Caco-2 (cell line): Measurements from ENCODE around the gene TANGO2. TPM values are rescaled to one million over a fixed set of nuclear protein-coding genes. Genes with fewer than 3 reads are reported as not detected.

ENCODE experiments used
- BruUV-seq: library from RNA; stranded (reverse); fragments of 400-500 nt; replicated peaks from 2 replicates; lab custom pipeline; 2021; lab: Mats Ljungman, UMichigan
- CTCF ChIA-PET: fragments of 300-600 bp; sonication (Branson Sonifier 250); formaldehyde crosslinking; loops from one replicate; lab custom pipeline; 2022; ENCODE audit warnings: antibody characterized with exemption; lab: Charles Lee
- POLR2A ChIA-PET: fragments of 300-600 bp; sonication (Branson Sonifier 250); formaldehyde crosslinking; loops from one replicate; lab custom pipeline; 2022; ENCODE audit warnings: antibody characterized with exemption; lab: Charles Lee
- DNase-seq, 2 experiments: peaks; one replicate each; pipeline versions ENCODE4 v3.0.0 to v3.0.0-alpha.2; 2020 to 2022
- H3K27me3 ChIP-seq: replicated peaks from 2 replicates; pipeline ENCODE4 v1.6.0; 2011; ENCODE audit warnings: low read length; ENCODE audit not compliant: control insufficient read depth, insufficient read depth
- H3K36me3 ChIP-seq: 2 replicates; pipeline ENCODE4 v1.5.1; 2011; ENCODE audit warnings: low read length; ENCODE audit not compliant: control insufficient read depth, insufficient read depth
- H3K4me1 ChIP-seq: fragments of 250-450 bp; sonication (Bioruptor Pico); 2 replicates; pipeline ENCODE4 v1.5.1; 2020; ENCODE audit warnings: mild to moderate bottlenecking
- H3K4me3 ChIP-seq: 2 replicates; pipeline ENCODE4 v1.5.1; 2011; ENCODE audit warnings: low read depth, mild to moderate bottlenecking, control low read depth, low read length
- H3K9me3 ChIP-seq: fragments of 250-450 bp; sonication (Bioruptor Pico); 2 replicates; pipeline ENCODE4 v1.5.1; 2020; ENCODE audit warnings: mild to moderate bottlenecking, moderate library complexity
- H3K27ac Mint-ChIP-seq: one replicate; pipeline ENCODE4 v1.8.0; 2022; ENCODE audit warnings: mixed read lengths; ENCODE audit not compliant: unreplicated experiment
- H3K27me3 Mint-ChIP-seq: one replicate; pipeline ENCODE4 v1.8.0; 2022; ENCODE audit warnings: mixed read lengths; ENCODE audit not compliant: insufficient read depth, unreplicated experiment
- H3K36me3 Mint-ChIP-seq: one replicate; pipeline ENCODE4 v1.8.0; 2022; ENCODE audit warnings: mild to moderate bottlenecking, mixed read lengths; ENCODE audit not compliant: insufficient read depth, unreplicated experiment
- H3K4me1 Mint-ChIP-seq: one replicate; pipeline ENCODE4 v1.8.0; 2022; ENCODE audit warnings: low read depth, mixed read lengths; ENCODE audit not compliant: unreplicated experiment
- H3K4me3 Mint-ChIP-seq: one replicate; pipeline ENCODE4 v1.8.0; 2022; ENCODE audit warnings: mild to moderate bottlenecking, moderate library complexity, mixed read lengths; ENCODE audit not compliant: unreplicated experiment
- H3K9me3 Mint-ChIP-seq: one replicate; pipeline ENCODE4 v1.8.0; 2022; ENCODE audit warnings: mixed read lengths; ENCODE audit not compliant: unreplicated experiment
- CTCF ChIP-seq, 2 experiments: fragments of 200-600 bp in 1 of 2; IDR thresholded peaks; 1 replicate in 1 of 2; 2 replicates in 1 of 2; pipeline versions ENCODE4 v1.5.1 to v1.8.0; 2011 to 2022; ENCODE audit warnings: antibody characterized with exemption in 1 of 2, control low read depth in 1 of 2, inconsistent platforms in 1 of 2, low read depth in 1 of 2, low read length in 1 of 2, mild to moderate bottlenecking in 1 of 2, moderate library complexity in 1 of 2; ENCODE audit not compliant: insufficient read depth in 1 of 2, severe bottlenecking in 1 of 2, unreplicated experiment in 1 of 2
- intact Hi-C: fragments of 100-400 bp; cut with micrococcal nuclease; formaldehyde crosslinking; loops from one replicate; pipeline ENCODE4 v1.10.0; 2022; ENCODE audit not compliant: unreplicated experiment
- total RNA-seq: library from RNA; stranded (reverse); gene quantifications from 2 replicates; pipeline ENCODE4 v1.2.3, GENCODE V29; 2022

TANGO2 gene
- total RNA-seq, 1 experiment from 2014 or later: 26.6 TPM

GRCh38 chr22:20102203-20102780 is 81.4 kb downstream of the TANGO2 start:
- Histone ChIP-seq H3K27me3 (no peaks in the 10 kb centered on the region), H3K9me3 (no peaks in the 10 kb centered on the region), H3K4me3 (no peak overlapping the region), H3K36me3 (peaks cover 16% of the 10 kb centered on the region), H3K4me1 (no peaks in the 10 kb centered on the region)
- no TSS peak for BruUV-seq
- Mint-ChIP-seq H3K9me3 (no peaks in the 10 kb centered on the region), H3K4me1 (no peaks in the 10 kb centered on the region), H3K4me3 (no peak overlapping the region), H3K27ac (no peak overlapping the region), H3K27me3 (no peaks in the 10 kb centered on the region), H3K36me3 (peaks cover 85% of the 10 kb centered on the region)
- CTCF ChIA-PET: interaction anchor here (0.8 kb wide), 1 partner anchor 13 kb away, joined by 3 read pairs; no protein-coding TSS in a partner anchor
- intact Hi-C loops: no loop called here
- POLR2A ChIA-PET: no interaction called here
- peak; percentile 11 to 34 for TF ChIP-seq CTCF (IDR thresholded peaks at IDR 0.05; ENCODE audit: insufficient read depth in 1 of 2, low read depth in 1 of 2, low read length in 1 of 2, severe bottlenecking in 1 of 2, unreplicated experiment in 1 of 2)
- DNase-seq: no peak

GRCh38 chr22:20105456-20106204 is 84.7 kb downstream of the TANGO2 start:
- peaks cover 85% of the 10 kb centered on the region for H3K36me3 Mint-ChIP-seq
- no peak overlapping the region for H3K4me3 Mint-ChIP-seq
- Histone ChIP-seq H3K4me3 (no peak overlapping the region), H3K9me3 (no peaks in the 10 kb centered on the region), H3K27me3 (no peaks in the 10 kb centered on the region), H3K4me1 (no peaks in the 10 kb centered on the region), H3K36me3 (peaks cover 15% of the 10 kb centered on the region)
- H3K4me1 Mint-ChIP-seq: no peaks in the 10 kb centered on the region
- no peak for TF ChIP-seq CTCF (IDR thresholded peaks at IDR 0.05; ENCODE audit: insufficient read depth in 1 of 2, low read depth in 1 of 2, low read length in 1 of 2, severe bottlenecking in 1 of 2, unreplicated experiment in 1 of 2)
- no peaks in the 10 kb centered on the region for H3K9me3 Mint-ChIP-seq
- ChIA-PET CTCF (no interaction called here), POLR2A (no interaction called here)
- BruUV-seq: no TSS peak
- H3K27me3 Mint-ChIP-seq: no peaks in the 10 kb centered on the region
- peak overlapping the region; percentile 67 for H3K27ac Mint-ChIP-seq
- no peak for DNase-seq
- intact Hi-C loops: no loop called here

GRCh38 chr22:20106205-20106848 is 85.4 kb downstream of the TANGO2 start:
- H3K27me3 ChIP-seq: no peaks in the 10 kb centered on the region
- no peaks in the 10 kb centered on the region for H3K9me3 Mint-ChIP-seq
- no peaks in the 10 kb centered on the region for H3K4me1 ChIP-seq
- ChIA-PET CTCF (interaction anchor here (0.6 kb wide), 1 partner anchor 1643 kb away, joined by 9 read pairs; no protein-coding TSS in a partner anchor), POLR2A (no interaction called here)
- peaks cover 86% of the 10 kb centered on the region for H3K36me3 Mint-ChIP-seq
- intact Hi-C loops: no loop called here
- no TSS peak for BruUV-seq
- H3K36me3 ChIP-seq: peaks cover 14% of the 10 kb centered on the region
- no peaks in the 10 kb centered on the region for H3K4me1 Mint-ChIP-seq
- no peak overlapping the region for H3K27ac Mint-ChIP-seq
- no peaks in the 10 kb centered on the region for H3K27me3 Mint-ChIP-seq
- H3K9me3 ChIP-seq: no peaks in the 10 kb centered on the region
- no peak overlapping the region for H3K4me3 Mint-ChIP-seq
- no peak for TF ChIP-seq CTCF (IDR thresholded peaks at IDR 0.05; ENCODE audit: insufficient read depth in 1 of 2, low read depth in 1 of 2, low read length in 1 of 2, severe bottlenecking in 1 of 2, unreplicated experiment in 1 of 2)
- H3K4me3 ChIP-seq: no peak overlapping the region
- DNase-seq: no peak
